Gastroesophageal sphincter (tissue), 4 donors: ENCODE results near the gene RBM48. TPM values are rescaled to one million over a fixed set of nuclear protein-coding genes. Genes with fewer than 3 reads are reported as not detected.

ENCODE experiments used
- ATAC-seq: fragments of 150-250 bp; one replicate; pipeline ENCODE4 v1.9.1; 2016; ENCODE audit warnings: mild to moderate bottlenecking, moderate library complexity
- H3K27ac ChIP-seq, 4 donors: fragments of 200-600 bp; sonication (generic) in 3 of 4; 1 replicate in 3 of 4; 2 replicates in 1 of 4; pipeline ENCODE4 v1.5.1; 2016 to 2019
- H3K27me3 ChIP-seq: fragments of 200-600 bp; sonication (generic); one replicate; pipeline ENCODE4 v1.5.1; 2019
- H3K36me3 ChIP-seq, 2 donors: fragments of 200-600 bp; sonication (generic); one replicate each; pipeline ENCODE4 v1.5.1; 2019; ENCODE audit warnings: control low read depth in 1 of 2
- H3K4me1 ChIP-seq, 3 donors: fragments of 200-600 bp; sonication (generic); 1 replicate in 2 of 3; 2 replicates in 1 of 3; pipeline ENCODE4 v1.5.1; 2016 to 2019; ENCODE audit warnings: control low read depth in 2 of 3
- H3K4me3 ChIP-seq, 2 donors: fragments of 200-600 bp; sonication (generic); one replicate each; pipeline ENCODE4 v1.5.1; 2019; ENCODE audit warnings: mild to moderate bottlenecking in 1 of 2, moderate library complexity in 1 of 2
- H3K9me3 ChIP-seq, 3 donors: fragments of 200-600 bp; sonication (generic); one replicate each; pipeline ENCODE4 v1.5.1; 2017 to 2019; ENCODE audit warnings: control low read depth in 2 of 3
- CTCF ChIP-seq, 4 experiments: fragments of 200-600 bp in 2 of 4; fragments of 450-650 bp in 2 of 4; sonication (generic) in 1 of 4; IDR thresholded peaks; one replicate each; pipeline ENCODE4 v1.5.1; 2017 to 2019; ENCODE audit warnings: antibody characterized with exemption in 4 of 4, mild to moderate bottlenecking in 2 of 4, moderate library complexity in 2 of 4
- EP300 ChIP-seq: sonication (generic); formaldehyde crosslinking; IDR thresholded peaks from one replicate; pipeline ENCODE4 v1.6.1; 2017; ENCODE audit warnings: antibody characterized with exemption, mild to moderate bottlenecking
- POLR2A ChIP-seq, 2 donors: fragments of 450-650 bp; IDR thresholded peaks; one replicate each; pipeline ENCODE4 v1.6.1; 2017; ENCODE audit warnings: antibody characterized with exemption in 2 of 2, mild to moderate bottlenecking in 2 of 2, moderate library complexity in 1 of 2
- POLR2AphosphoS5 ChIP-seq: sonication (generic); formaldehyde crosslinking; IDR thresholded peaks from one replicate; pipeline ENCODE4 v1.6.1; 2017; ENCODE audit warnings: antibody characterized with exemption
- WGBS, 2 donors: methylation state at CpG; one replicate each; pipeline ENCODE4 v1.1.5; 2018; ENCODE audit warnings: low coverage in 1 of 2; 5-methylcytosine and 5-hydroxymethylcytosine counted together
- total RNA-seq, 4 donors: library from RNA; depleted of rRNA; stranded (reverse); fragments of >200 nt; gene quantifications; one replicate each; pipeline ENCODE4 v1.1.0, GENCODE V29; 2016

RBM48 gene
- total RNA-seq, 4 donors from 2014 or later: 6.6 to 19.6 (median 10.8) TPM

GRCh38 chr7:92582948-92583347 lies 54.4 kb downstream of the RBM48 start:
- peaks cover under 1 to 32% of the 10 kb centered on the region in 2 donors for H3K36me3 ChIP-seq
- H3K27me3 ChIP-seq: no peaks in the 10 kb centered on the region
- 89 to 100% methylated on average over 1 of the region's 1 CpG for WGBS, 2 donors
- H3K4me1 ChIP-seq: peaks cover 6 to 41% (median 12%) of the 10 kb centered on the region in 3 donors
- TF ChIP-seq POLR2AphosphoS5 (no peak), POLR2A (IDR thresholded peaks at IDR 0.05) (no peak), CTCF (IDR thresholded peaks at IDR 0.05) (no peak), EP300 (no peak)
- no peak for ATAC-seq
- H3K4me3 ChIP-seq: no peak overlapping the region
- H3K27ac ChIP-seq: no peak overlapping the region
- H3K9me3 ChIP-seq: no peaks in the 10 kb centered on the region

- ATAC-seq: no peak
- Histone ChIP-seq H3K27me3 (no peaks in the 10 kb centered on the region), H3K9me3 (no peaks in the 10 kb centered on the region), H3K4me3 (no peak overlapping the region), H3K4me1 (peaks cover 6 to 57% (median 21%) of the 10 kb centered on the region in 3 donors), H3K27ac (peak overlapping the region in 3 of 4 donors; percentile 5 to 38 (median 12)), H3K36me3 (peaks cover 0 to 12% of the 10 kb centered on the region in 2 donors)
- TF ChIP-seq POLR2A (IDR thresholded peaks at IDR 0.05): no peak
- no peak for TF ChIP-seq CTCF (IDR thresholded peaks at IDR 0.05)
- no peak for TF ChIP-seq EP300
- no peak for TF ChIP-seq POLR2AphosphoS5
These were observed 56.4 kb downstream of the RBM48 start for GRCh38 chr7:92584953-92585352.

DNA sequence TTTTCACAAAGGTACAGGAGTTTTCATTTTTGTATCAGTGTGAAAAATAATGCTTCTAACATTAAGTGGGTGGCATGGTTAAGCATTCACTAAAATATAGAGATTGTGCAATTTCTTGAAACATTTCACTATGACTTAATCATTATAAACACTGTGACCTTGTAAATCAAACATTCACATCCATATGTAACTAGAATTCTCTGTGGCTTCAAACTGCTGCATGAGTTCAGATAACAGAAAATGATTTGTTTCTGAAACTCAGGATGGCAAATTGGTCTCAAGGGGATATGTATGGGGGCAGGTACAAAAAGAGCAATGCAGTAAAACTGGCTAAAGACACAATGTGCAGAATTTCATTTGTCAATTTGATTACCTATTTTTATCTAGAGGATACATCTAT lies 57.8 kb downstream of the RBM48 start:
- no peak for ATAC-seq
- TF ChIP-seq EP300: no peak
- TF ChIP-seq POLR2AphosphoS5: no peak
- no peak for TF ChIP-seq CTCF (IDR thresholded peaks at IDR 0.05)
- TF ChIP-seq POLR2A (IDR thresholded peaks at IDR 0.05): no peak
- peaks cover 6 to 64% (median 24%) of the 10 kb centered on the region in 3 donors for H3K4me1 ChIP-seq

DNA sequence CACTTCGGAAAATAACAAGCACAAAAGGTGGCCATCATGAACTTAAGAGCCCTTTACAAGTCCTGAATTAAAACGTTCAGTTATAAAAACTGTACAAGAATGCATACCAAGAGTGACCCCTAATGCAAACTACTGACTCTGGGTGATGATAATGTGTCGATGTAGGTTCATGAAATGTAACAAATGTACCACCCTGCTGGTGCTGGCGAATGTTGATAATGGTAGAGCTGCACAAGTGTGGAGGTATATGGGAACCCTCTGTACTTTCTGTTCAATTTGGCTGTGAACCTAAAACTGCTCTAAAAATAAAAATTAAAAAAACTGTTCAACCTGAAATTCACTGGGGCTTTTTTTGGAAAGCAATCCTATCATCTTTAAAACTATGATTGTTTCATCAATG lies 58.2 kb downstream of the RBM48 start:
- no peak for ATAC-seq
- 37 to 54% methylated on average over 4 of the region's 4 CpGs for WGBS, 2 donors
- no peaks in the 10 kb centered on the region for H3K36me3 ChIP-seq
- H3K4me3 ChIP-seq: no peak overlapping the region
- no peaks in the 10 kb centered on the region for H3K27me3 ChIP-seq
- H3K9me3 ChIP-seq: no peaks in the 10 kb centered on the region
- H3K27ac ChIP-seq: peak overlapping the region in 2 of 4 donors; percentile 13 to 56
- TF ChIP-seq EP300 (no peak), POLR2A (IDR thresholded peaks at IDR 0.05) (no peak), POLR2AphosphoS5 (no peak), CTCF (IDR thresholded peaks at IDR 0.05) (no peak)
- peaks cover 6 to 64% (median 24%) of the 10 kb centered on the region in 3 donors for H3K4me1 ChIP-seq

More for the DNA sequence above, 57.8 kb downstream of the RBM48 start:
- Histone ChIP-seq H3K4me3 (no peak overlapping the region), H3K27ac (peak overlapping the region in 2 of 4 donors; percentile 13 to 56), H3K9me3 (no peaks in the 10 kb centered on the region), H3K36me3 (no peaks in the 10 kb centered on the region), H3K27me3 (no peaks in the 10 kb centered on the region)

Other genes with a start within 250 kb of the RBM48 start
- 10 to 100 TPM; 25.5 to 57.7 (median 32.2) TPM for gene GATAD1, start 81.3 kb upstream of the RBM48 start, total RNA-seq
- gene ERVW-1, start 50.8 kb upstream of the RBM48 start, total RNA-seq: not detected
- gene PEX1, start 275 bp upstream of the RBM48 start, total RNA-seq: 10 to 100 TPM; 12.7 to 46.4 (median 18.2) TPM
- 10 to 100 TPM; 16.4 to 27.9 (median 26.9) TPM for gene FAM133B, start 61.6 kb downstream of the RBM48 start, total RNA-seq